TTC549 (cell line): Measurements from ENCODE around the gene TMEM150A.
"Not testable (repeated sequence)": the region's sequence is repeated elsewhere in the genome, so short reads cannot be mapped to it uniquely, and the experiment has no call there.

ENCODE experiments used
- FAIRE-seq: peaks from 2 replicates; lab custom pipeline; 2012; peaks lifted over from hg19 to GRCh38; lab: Jason Lieb, UNC

TMEM150A gene

DNA sequence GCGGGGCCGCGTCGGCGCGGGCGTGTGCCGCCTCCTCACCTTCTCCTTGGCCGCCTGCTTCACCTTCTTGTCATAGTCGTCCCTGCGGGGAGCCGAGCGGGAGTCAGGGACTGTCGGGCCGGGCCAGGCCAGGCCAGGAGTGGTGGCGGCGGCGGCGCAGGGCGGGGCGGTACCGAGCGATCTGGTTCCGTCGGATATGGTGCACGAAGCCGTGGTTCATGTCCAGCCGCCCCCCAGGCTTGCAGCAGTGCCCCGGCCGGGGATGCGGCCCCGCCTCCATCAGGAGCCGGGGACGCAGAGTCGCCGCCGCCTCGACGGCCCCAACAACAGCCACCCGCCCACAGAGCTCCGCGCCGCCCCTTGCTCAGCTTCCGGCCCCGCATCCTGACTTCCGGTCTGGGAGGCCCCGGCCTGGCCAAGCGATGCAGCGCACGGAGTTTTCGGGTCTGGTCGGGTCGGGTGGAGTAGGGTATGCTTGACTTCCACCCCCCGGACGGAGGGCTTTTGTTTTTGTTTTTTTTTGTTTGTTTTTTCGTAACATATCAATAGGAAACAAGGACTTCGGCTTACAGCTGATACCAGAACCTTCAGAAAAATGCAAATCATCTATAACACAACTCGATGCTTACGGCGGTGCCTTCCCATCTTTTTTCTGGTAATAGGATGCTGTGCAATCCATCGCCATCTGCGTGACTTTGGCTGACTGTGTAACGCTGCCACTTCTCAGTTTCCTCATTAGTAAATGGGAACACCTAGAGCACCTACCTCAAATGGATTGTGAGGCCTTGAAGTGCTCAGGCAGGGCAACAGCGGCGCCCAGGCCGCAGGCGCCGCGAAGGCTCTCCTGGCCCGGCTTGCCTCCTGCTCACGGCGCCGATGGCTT lies 9.4 kb upstream of the TMEM150A start, which contains the start of gene C2orf68:
TSS of gene C2orf68 (minus strand) at position 362 of the 883 bp plus-strand sequence. CDS start at position 280, 82 bp downstream.
- FAIRE-seq = peak; percentile 43

GRCh38 chr2:85611217-85611704 lies 8.8 kb upstream of the TMEM150A start:
- FAIRE-seq = no peak

DNA sequence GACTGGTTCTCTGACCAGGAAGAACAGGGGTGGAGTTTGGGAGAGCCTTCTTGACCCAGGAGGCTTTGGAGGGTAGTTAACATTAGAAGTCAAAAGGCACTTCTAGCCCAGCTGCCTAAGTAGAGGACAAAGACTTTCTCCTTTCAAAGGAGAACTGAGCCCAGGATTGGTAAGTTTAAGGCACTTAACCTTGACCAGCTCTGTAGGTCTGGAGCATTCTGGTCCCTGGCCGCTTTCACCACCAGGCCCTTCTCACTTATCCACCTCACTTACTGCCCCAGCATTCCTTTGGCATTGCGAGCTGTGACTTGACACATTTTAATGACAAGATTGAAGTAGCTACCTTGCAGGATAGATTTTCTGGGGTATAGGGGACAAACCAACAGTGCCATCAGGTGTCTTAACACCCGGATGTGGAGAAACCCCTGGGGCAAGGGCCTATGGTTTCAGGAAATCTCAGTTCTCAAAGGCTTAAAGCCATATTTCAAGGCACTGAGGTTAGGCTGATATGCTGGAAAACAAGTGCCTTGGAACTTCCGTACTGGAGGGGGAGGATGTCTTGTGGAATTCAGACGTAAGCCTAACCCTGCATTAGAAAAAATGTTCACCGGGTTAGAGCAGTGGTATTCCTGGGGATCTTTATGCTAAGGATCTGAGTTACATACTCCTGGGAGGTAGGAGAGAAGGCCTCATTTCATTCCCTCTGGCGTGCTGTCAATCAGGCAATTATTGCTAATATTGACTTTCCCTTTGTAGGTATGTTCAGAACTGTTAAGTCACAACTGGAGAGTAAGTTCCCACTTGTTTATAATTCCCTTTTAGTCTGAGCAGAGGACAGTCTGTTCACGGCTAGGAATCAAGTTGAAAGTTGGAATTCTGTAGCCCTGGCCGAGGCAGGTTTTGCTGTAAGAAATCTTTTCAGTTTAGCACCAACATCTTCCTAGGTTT lies 5.0 kb upstream of the TMEM150A start:
- no peak for FAIRE-seq

DNA sequence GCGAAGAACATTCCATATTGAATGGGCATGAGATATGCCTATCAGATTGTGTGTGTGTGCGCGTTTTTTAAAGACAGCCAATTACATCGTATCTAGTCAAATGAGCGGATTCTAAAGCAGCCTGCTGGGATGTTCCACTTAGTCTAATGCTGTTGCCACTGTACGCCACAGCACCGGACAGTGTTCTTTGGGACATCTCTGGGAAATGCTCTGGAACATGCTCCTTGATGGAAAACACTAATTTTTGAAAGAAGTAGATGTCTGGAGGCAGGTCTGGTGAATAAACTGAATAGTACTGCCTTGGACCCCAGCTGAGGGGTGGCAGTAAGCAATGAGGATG lies 3.6 kb upstream of the TMEM150A start:
- no peak for FAIRE-seq

DNA sequence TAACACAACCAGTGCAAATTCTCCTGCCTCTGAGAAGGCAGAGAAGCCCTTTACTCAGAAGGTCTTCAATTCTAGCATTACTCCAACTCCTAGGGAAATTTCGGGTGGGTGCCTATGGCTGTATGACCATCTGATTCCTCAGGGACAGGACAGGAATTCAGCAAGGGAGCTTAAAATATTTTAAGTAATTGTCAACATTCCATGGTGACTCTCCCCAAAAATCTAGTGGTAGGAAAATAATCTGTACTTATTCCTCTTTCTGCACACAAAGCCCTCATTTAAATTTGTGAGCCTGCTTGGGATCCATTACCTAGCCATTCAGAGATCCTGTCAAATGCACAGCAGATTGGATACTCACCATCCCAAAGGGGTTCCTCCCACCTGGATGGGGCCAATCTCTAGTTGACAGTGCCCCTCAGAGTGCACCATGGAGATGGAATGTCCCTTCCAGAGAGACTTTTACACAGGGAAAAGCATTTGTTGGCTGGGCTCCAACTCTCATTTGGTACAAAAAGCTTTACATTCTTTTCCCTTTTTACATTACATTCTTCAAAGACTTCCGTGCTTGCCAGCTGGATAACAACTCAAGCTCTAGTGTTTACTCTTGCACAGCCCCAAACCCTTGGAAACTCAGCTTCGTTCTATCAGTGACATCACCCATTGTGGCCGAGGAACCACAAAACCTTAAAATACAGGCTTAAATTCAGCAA lies 3.1 kb upstream of the TMEM150A start:
- no peak for FAIRE-seq

DNA sequence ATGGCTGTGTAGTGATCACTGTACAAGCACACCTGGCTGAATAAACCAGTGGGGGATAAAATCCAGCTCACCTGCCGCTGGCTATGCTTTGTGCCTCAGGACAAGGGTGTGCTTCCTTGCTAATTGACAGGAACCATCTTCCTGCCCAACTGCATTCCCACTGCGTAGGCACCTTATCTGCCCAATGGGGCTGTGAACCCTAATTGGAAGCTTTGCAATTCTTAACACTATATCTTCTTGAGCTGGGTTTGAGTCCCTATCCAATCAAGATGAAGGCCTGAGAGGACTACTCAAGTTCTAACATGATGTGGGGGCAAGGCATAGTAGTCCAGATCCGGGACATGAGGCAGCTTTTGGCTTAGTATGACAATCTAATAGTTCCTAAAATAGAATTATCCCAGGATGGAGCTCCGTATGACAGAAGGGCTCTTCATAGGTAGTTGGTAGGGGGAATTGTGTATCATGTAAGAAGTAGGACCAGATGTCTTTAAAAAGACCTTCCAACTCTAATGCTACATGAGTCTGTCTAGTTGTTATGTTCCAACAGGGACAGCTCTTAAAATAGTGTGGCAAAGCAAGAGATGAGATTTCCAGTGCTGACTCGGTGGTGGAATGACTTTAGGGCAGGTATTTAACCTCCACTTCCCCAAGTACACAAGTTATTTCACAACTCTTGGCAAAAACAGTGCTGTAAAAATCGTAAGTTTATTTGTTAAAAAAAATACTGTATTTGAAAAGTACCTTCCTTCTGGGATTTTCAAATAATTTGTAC lies 2.3 kb upstream of the TMEM150A start:
- no peak for FAIRE-seq

- not testable (repeated sequence) for FAIRE-seq
Observed at GRCh38 chr2:85604133-85604444, 1.6 kb upstream of the TMEM150A start.

DNA sequence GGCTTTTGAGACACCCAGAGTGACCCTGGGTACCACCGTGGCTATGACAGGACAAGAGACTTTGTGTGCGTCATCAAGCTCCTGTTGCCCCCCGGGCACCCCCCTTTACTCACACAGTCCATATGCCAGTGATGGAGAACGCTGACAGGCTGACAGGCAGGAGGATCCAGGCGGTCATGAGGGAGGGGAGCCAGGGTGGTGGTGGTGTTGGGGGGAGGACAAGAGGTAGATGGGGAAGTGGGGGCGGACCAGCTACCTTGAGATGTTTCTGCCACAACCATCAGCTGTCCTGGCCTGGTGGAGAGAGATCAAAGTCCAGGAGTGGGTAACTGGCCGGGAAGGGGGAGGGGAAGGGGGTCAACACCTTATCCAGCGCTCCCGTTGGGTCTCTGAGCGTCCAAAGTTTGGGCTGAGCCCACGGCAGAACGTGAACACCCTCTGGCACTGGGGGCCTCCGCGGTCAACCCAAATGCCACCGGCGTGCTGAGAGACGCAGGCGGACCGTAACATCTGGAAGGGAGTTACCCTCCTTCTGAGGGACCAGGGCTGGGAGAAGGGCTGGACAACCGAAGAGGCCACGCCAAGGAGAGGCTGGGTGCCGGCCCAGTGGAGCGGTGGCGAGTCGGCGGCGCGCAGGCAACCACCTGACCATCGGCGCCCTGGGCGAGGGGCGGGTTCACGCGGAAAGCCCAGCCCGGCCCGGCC lies 575 bp downstream of the TMEM150A start:
- FAIRE-seq = no peak

DNA sequence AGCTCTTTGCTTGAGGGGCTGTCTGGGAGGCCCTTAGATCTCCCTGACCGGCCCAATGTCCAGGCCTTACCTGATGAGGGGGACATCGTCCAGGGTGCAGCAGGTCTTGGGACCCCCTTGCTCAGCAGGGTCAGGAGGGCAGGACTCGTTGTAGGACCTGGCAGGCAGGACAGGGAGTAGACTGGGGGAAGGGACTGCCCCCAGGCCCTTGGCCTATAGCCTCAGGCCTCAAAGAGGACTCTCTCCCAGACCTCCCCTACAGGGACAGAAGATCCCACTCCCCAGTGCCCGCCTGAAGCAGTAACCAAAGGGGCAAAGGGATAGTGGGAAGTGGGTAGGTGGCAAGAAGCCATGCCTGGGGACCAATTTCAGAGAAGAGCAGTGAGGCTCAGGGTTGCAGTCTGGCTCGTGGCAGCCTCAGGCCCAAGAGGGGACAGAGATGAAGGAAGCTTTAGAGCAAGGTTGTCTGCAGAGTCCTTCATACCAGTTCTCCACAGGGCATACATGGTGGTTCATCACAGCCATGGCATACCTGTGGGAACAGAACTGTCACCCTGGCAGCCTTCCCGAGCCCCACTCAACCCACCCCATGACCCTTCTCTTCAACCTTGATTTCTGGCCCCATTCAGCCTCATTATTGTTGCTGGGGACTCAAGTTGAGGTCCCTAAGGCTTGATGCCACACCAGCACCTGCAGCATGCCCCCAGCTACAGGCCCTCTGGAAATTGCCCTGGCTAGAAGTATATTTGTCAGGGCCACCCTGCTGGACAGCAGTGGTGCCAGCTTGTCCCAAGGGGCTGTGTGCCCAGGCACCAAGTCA lies 1.3 kb downstream of the TMEM150A start:
- no peak for FAIRE-seq

- FAIRE-seq = no peak
Observed at GRCh38 chr2:85600235-85600575, 2.3 kb downstream of the TMEM150A start.

DNA sequence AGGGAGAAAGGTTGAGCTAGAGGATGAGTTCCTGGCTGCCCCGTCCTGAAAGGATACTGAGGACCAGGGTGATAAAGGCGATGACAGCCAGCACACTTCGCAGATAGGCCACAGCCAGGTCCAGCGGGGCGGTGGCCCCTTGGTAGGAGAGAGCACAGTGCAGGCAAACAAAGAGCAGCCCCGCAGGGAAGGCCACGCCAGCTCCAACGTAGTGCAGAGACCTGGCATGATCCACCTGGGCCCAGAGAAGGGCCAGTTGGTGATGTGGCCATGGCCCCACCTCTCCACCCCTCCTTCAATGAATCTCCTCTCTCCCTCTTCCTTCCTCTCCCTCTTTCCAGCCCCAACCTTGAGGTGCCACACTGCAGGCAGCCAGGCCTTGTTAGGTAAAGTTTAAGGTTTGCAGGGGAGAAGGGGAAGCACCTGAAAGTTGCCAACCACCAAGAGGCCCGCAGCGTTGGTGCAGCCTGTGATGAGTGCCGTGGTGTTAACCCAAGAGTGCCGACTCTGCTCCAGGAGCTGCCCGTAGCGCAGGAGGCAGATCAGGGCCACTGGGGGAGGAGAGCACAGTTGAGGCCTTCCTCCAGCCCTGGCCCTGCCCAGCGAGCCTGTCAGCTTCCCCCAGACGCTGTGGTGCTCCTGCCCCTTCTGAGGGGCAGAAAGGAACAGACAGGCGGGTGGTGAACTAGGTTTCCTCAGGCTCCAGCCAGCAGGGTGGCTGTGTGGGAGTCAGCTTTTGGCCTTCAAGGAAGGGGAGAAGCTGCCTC lies 2.8 kb downstream of the TMEM150A start:
- FAIRE-seq = no peak

GRCh38 chr2:85598594-85599340 lies 3.7 kb downstream of the TMEM150A start:
- no peak for FAIRE-seq

GRCh38 chr2:85597241-85597640 lies 5.3 kb downstream of the TMEM150A start:
- no peak for FAIRE-seq

DNA sequence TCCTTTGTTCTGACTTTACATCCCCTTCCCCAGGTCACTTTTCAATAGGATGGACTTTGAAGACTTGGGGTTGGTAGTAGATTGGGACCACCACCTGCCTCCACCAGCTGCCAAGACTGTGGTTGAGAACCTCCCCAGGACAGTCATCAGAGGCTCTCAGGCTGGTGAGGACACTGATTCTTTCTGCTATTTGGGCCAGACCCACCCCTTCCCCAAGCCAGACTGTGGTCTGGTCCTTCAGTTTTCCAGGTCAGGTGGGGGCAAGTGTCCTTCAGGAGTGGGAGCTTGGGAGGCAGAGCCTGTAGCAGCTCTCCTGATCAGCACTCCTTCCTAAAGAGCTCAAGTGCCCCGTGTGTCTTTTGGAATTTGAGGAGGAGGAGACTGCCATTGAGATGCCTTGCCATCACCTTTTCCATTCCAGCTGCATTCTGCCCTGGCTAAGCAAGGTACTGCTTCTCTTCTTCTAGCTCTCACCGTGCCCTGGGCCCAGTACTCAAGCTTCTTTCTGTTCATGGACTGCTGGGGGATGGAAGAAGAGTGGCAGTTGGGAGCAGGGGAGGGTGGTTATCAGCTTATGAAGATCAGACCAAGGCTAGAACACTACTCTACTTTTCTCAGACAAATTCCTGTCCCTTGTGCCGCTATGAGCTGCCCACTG lies 5.9 kb downstream of the TMEM150A start:
- FAIRE-seq = no peak

GRCh38 chr2:85596026-85596333 lies 6.5 kb downstream of the TMEM150A start:
- no peak for FAIRE-seq

- peak; percentile 99 for FAIRE-seq
Observed at GRCh38 chr2:85595301-85596025, 7.0 kb downstream of the TMEM150A start, which contains the start of gene RNF181. RNF181 (plus strand) TSS chr2:85595745; CDS start chr2:85595764, 19 bp downstream.

GRCh38 chr2:85594715-85595300 lies 7.7 kb downstream of the TMEM150A start:
- no peak for FAIRE-seq
